GM12865 (cell line): ENCODE results near the gene GGA2.
A peak's percentile ranks its signal among the peaks of the same experiment; 100 is the strongest.

Source experiments
- DNase-seq: peaks from one replicate; pipeline ENCODE4 v3.0.0; 2010; ENCODE audit warnings: low read depth
- H3K4me3 ChIP-seq: 2 replicates; pipeline ENCODE4 v1.5.1; 2011; ENCODE audit warnings: mild to moderate bottlenecking, low read depth, low read length, control low read depth
- TF ChIP-seq, protein P1 (sequence below): IDR thresholded peaks from 2 replicates; pipeline ENCODE4 v1.5.1; 2011; ENCODE audit warnings: low read length, control low read depth, low read depth, inconsistent platforms; ENCODE audit not compliant: insufficient read depth; ENCODE audit errors: missing control alignments

Gene GGA2

DNA sequence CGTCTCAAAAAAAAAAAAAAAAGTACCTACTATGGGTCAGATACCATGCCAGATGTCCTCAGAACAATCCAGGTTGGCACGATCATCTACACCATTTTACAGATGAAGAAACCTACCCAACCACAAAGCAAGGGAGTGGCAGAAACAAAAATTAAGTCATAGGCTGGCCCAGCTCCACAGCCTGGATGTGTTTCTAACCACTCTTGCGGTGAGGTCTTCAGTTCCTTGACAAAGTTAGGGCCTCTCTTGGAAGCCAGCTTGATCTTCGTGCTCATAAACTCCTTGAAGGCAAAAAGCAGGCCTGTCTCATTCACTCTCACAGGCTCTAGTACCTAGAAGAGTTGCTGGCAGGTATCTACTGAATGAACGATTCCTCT is 6.2 kb downstream of the GGA2 start:
- peak overlapping the region; percentile 37 for H3K4me3 ChIP-seq
- DNase-seq: peak; percentile 64
- TF ChIP-seq, protein P1, sequence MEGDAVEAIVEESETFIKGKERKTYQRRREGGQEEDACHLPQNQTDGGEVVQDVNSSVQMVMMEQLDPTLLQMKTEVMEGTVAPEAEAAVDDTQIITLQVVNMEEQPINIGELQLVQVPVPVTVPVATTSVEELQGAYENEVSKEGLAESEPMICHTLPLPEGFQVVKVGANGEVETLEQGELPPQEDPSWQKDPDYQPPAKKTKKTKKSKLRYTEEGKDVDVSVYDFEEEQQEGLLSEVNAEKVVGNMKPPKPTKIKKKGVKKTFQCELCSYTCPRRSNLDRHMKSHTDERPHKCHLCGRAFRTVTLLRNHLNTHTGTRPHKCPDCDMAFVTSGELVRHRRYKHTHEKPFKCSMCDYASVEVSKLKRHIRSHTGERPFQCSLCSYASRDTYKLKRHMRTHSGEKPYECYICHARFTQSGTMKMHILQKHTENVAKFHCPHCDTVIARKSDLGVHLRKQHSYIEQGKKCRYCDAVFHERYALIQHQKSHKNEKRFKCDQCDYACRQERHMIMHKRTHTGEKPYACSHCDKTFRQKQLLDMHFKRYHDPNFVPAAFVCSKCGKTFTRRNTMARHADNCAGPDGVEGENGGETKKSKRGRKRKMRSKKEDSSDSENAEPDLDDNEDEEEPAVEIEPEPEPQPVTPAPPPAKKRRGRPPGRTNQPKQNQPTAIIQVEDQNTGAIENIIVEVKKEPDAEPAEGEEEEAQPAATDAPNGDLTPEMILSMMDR: no peak

DNA sequence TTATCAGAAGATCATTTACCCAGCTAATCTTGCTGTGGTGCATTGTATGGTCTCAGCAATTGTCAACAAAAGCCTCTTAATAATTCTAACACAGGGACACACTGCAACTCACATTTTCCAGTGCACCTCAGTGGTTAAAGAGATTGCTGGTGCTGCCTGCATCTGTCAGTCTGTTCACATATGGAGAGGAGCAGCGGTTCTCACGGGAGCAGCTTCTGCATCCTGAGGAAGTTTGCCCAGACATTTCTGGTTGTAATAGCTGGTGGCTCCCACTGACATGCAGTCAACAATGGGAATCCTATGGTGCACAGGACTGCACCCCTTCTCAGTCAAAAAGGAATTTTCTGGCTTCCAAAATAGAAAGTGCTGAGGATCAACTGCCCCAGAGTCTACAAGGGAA is 7.8 kb downstream of the GGA2 start:
- H3K4me3 ChIP-seq: no peak overlapping the region
- TF ChIP-seq, protein P1: no peak
- DNase-seq: no peak

DNA sequence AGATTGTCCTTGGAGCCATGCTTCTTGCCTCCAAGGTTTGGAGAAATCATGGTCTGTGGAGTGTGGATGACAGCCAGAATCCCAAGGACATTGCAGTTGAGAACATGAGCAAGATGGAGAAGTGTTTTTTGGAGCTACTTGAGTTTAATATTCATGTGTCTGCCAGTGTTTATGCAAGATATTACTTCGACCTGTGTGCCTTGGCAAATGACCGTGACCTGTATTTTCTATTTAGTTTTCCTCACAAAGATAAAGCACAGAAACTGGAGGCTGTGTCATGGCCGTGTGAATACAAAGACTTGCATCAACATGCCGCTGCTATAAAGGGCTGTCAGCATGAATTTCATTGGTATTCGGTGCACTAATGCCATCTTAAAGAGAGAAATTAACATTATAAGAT is 9.0 kb downstream of the GGA2 start:
- no peak overlapping the region for H3K4me3 ChIP-seq
- DNase-seq: no peak
- TF ChIP-seq, protein P1: no peak

DNA sequence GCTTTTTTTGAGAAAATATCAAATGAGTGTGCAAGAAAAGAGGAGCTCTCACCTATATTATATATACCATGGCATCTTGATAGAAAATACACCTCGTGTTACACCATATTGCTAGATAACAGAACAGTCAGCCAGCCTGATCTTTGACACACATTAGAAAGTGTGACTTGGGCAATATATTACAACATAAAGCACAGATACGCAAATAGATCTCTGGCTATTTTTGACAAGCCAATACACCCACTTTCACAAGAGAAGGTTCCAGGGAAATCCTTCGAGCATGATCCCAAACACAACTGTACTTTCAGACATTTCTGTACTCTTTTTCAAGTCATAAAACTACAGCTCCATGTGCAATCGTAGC is 9.4 kb downstream of the GGA2 start:
- H3K4me3 ChIP-seq: no peak overlapping the region
- DNase-seq: no peak
- TF ChIP-seq, protein P1: no peak

DNA sequence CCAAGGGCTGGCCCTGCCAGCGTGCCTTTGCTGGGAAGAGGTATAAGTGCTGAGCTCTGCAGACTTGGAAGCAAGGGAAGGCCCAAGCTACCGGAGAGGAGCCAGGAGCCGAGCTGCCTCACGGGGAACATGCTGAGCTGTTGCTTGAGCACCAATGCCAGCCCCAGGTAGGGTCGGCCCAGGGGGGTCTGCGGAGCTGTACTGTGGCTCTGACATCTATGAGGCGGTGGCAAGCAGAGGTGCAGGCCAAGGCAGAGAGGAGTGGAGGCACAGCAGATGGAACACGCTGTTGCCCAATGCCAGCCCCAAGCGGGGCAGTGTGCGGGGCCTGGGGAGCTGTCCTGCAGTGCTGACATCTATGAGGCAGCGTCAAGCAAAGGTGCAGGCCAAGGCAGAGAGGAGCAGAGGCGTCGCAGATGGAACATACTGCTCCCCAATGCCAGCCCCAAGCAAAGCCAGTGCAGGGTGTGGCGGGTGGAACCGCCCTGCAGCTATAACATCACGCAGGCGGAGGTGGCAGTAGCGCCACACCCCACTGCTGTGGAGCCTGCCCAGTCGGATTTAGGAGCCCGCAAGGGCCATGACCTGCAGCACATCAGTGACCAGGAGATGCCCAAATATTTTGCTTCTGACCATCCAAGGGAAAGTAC is 10.0 kb downstream of the GGA2 start:
- no peak for DNase-seq
- TF ChIP-seq, protein P1: no peak
- H3K4me3 ChIP-seq: no peak overlapping the region

DNA sequence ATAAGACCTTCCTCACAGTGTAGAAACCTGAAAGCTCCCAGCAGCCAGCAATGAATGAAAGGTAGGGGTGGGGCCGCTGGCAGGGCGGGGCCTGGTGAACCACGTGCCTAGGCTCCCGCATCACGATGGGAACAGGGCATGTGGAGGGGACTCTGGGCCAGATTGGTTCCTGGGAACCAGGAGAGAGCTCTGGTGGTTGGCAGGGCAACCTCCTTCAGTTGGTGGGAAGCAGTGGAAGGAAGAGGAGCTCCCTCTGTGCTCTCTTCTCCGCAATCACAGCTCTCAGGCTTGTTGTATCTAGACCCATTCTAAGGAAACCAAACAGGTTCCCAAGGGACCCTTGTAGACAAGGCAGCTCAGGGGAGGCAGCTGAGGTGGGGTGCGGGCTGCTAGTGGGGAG is 10.5 kb downstream of the GGA2 start:
- TF ChIP-seq, protein P1: no peak
- no peak for DNase-seq
- no peak overlapping the region for H3K4me3 ChIP-seq

DNA sequence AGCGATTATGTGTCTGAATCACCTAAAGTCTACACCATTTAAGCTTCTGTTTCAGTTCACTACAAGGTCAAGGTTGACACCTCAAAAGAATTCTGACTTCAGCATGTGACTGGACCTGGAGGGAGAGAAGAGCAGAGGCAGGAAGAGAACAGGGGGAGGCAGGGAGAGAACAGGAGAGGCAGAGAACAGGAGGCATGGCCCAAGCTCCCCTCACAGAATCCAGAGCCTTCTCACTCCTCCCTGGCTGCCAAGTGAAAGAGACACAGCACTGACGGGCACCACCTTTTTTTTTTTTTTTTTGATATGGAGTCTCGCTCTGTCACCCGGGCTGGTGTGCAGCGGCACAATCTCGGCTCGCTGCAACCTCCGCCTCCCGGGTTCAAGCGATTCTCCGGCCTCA is 11.4 kb downstream of the GGA2 start:
- no peak overlapping the region for H3K4me3 ChIP-seq
- no peak for DNase-seq
- TF ChIP-seq, protein P1: no peak
